ENCODE data around the gene SLC25A11. TPM values are rescaled to one million over a fixed set of nuclear protein-coding genes. Genes with fewer than 3 reads are reported as not detected.

Gene SLC25A11
- total RNA-seq, 1 donor: 51.8 TPM

- TF ChIP-seq CTCF (IDR thresholded peaks at IDR 0.05; ENCODE audit: insufficient read depth, low read depth, low read length): no peak
- DNase-seq (ENCODE audit: low read depth): no peak
- no peak overlapping the region for H3K4me3 ChIP-seq (ENCODE audit: low read depth, low read length)
Observed at GRCh38 chr17:4902540-4902939, 37.3 kb downstream of the SLC25A11 start.

GRCh38 chr17:4901648-4902344 is 38.0 kb downstream of the SLC25A11 start:
- no peak for DNase-seq (ENCODE audit: low read depth)
- TF ChIP-seq CTCF (IDR thresholded peaks at IDR 0.05; ENCODE audit: insufficient read depth, low read depth, low read length): no peak
- H3K4me3 ChIP-seq (ENCODE audit: low read depth, low read length): no peak overlapping the region

- no peak for TF ChIP-seq CTCF (IDR thresholded peaks at IDR 0.05; ENCODE audit: insufficient read depth, low read depth, low read length)
- no peak for DNase-seq (ENCODE audit: low read depth)
- no peak overlapping the region for H3K4me3 ChIP-seq (ENCODE audit: low read depth, low read length)
Observed at GRCh38 chr17:4901108-4901647, 38.7 kb downstream of the SLC25A11 start.

GRCh38 chr17:4900231-4901107 is 39.4 kb downstream of the SLC25A11 start:
- H3K4me3 ChIP-seq (ENCODE audit: low read depth, low read length): peak overlapping the region; percentile 66
- no peak for DNase-seq (ENCODE audit: low read depth)
- TF ChIP-seq CTCF (IDR thresholded peaks at IDR 0.05; ENCODE audit: insufficient read depth, low read depth, low read length): no peak

- no peak for TF ChIP-seq CTCF (IDR thresholded peaks at IDR 0.05; ENCODE audit: insufficient read depth, low read depth, low read length)
- peak within 1 kb of the TSS; percentile 66 for H3K4me3 ChIP-seq (ENCODE audit: low read depth, low read length)
- DNase-seq (ENCODE audit: low read depth): peak; percentile 78
Observed at GRCh38 chr17:4899341-4900230, 40.3 kb downstream of the SLC25A11 start, which contains the start of gene C17orf107. TSS of gene C17orf107 (plus strand) at chr17:4899536. CDS start at chr17:4899763, 227 bp downstream.

- H3K4me3 ChIP-seq (ENCODE audit: low read depth, low read length): peak overlapping the region; percentile 66
- no peak for TF ChIP-seq CTCF (IDR thresholded peaks at IDR 0.05; ENCODE audit: insufficient read depth, low read depth, low read length)
- DNase-seq (ENCODE audit: low read depth): no peak
Observed at GRCh38 chr17:4898927-4899326, 40.9 kb downstream of the SLC25A11 start.
